GM23338 (cell line): ENCODE data around the gene PIEZO2. TPM values are rescaled to one million over a fixed set of nuclear protein-coding genes. Genes with fewer than 3 reads are reported as not detected.

Source experiments
- ATAC-seq: fragments of 200-7000 bp; cut with Tn5 transposase; 3 replicates; pipeline ENCODE4 v1.9.1; 2020
- DNase-seq: peaks from one replicate; pipeline ENCODE4 v3.0.0-alpha.2; 2015; ENCODE audit warnings: low spot score
- H2AFZ ChIP-seq: fragments of 200-600 bp; sonication (generic); 2 replicates; pipeline ENCODE4 v1.8.0; 2016; ENCODE audit warnings: antibody characterized with exemption, mild to moderate bottlenecking, moderate library complexity
- H3F3A ChIP-seq: fragments of 200-600 bp; sonication (generic); replicated peaks from 2 replicates; pipeline ENCODE4 v1.8.0; 2017; ENCODE audit warnings: antibody characterized with exemption, mixed run types, low read depth
- H3K27ac ChIP-seq: fragments of 200-600 bp; sonication (generic); 2 replicates; pipeline ENCODE4 v1.6.1; 2016; ENCODE audit warnings: low read depth
- H3K27me3 ChIP-seq: fragments of 200-600 bp; sonication (generic); 2 replicates; pipeline ENCODE4 v1.8.0; 2016; ENCODE audit warnings: mild to moderate bottlenecking, mixed run types, moderate library complexity; ENCODE audit not compliant: insufficient read depth
- H3K36me3 ChIP-seq: fragments of 200-600 bp; sonication (generic); 2 replicates; pipeline ENCODE4 v1.8.0; 2016; ENCODE audit warnings: mild to moderate bottlenecking; ENCODE audit not compliant: insufficient read depth
- H3K4me1 ChIP-seq: fragments of 200-600 bp; sonication (generic); 2 replicates; pipeline ENCODE4 v1.8.0; 2016; ENCODE audit warnings: mild to moderate bottlenecking, moderate library complexity; ENCODE audit not compliant: insufficient read depth
- H3K4me2 ChIP-seq: fragments of 200-600 bp; sonication (generic); 2 replicates; pipeline ENCODE4 v1.7.1; 2017; ENCODE audit warnings: mixed run types
- H3K4me3 ChIP-seq: fragments of 200-600 bp; sonication (generic); 2 replicates; pipeline ENCODE4 v1.6.1; 2016; ENCODE audit warnings: mixed run types
- H3K79me2 ChIP-seq: fragments of 200-600 bp; sonication (generic); replicated peaks from 2 replicates; pipeline ENCODE4 v1.8.0; 2017; ENCODE audit warnings: mild to moderate bottlenecking; ENCODE audit not compliant: insufficient read depth
- H3K9me2 ChIP-seq: fragments of 200-600 bp; sonication (generic); 2 replicates; pipeline ENCODE4 v1.8.0; 2017; ENCODE audit not compliant: insufficient read depth
- H4K20me1 ChIP-seq: fragments of 200-600 bp; sonication (generic); replicated peaks from 2 replicates; pipeline ENCODE4 v1.8.0; 2017; ENCODE audit warnings: mild to moderate bottlenecking; ENCODE audit not compliant: insufficient read depth
- H3K27ac Mint-ChIP-seq: 2 replicates; pipeline ENCODE4 v1.8.0; 2020; ENCODE audit warnings: inconsistent platforms, mild to moderate bottlenecking, moderate library complexity, mixed read lengths
- H3K27me3 Mint-ChIP-seq: 3 replicates; pipeline ENCODE4 v1.8.0; 2022; ENCODE audit warnings: low read depth, mild to moderate bottlenecking, moderate library complexity, mixed read lengths, inconsistent platforms; ENCODE audit not compliant: insufficient read depth, poor library complexity
- H3K36me3 Mint-ChIP-seq: 3 replicates; pipeline ENCODE4 v1.8.0; 2021; ENCODE audit warnings: low read depth, mild to moderate bottlenecking, inconsistent platforms, moderate library complexity, mixed read lengths
- H3K4me1 Mint-ChIP-seq: 3 replicates; pipeline ENCODE4 v1.8.0; 2020; ENCODE audit warnings: mild to moderate bottlenecking, inconsistent platforms, mixed read lengths
- H3K4me3 Mint-ChIP-seq: 3 replicates; pipeline ENCODE4 v1.8.0; 2021; ENCODE audit warnings: moderate library complexity, mild to moderate bottlenecking, inconsistent platforms, mixed read lengths
- H3K9me3 Mint-ChIP-seq: 3 replicates; pipeline ENCODE4 v1.8.0; 2020; ENCODE audit warnings: moderate library complexity, mild to moderate bottlenecking, inconsistent platforms, mixed read lengths
- CREB1 ChIP-seq: fragments of 250-450 bp; sonication (Bioruptor Pico); IDR thresholded peaks from 2 replicates; pipeline ENCODE4 v1.5.0; 2020; ENCODE audit warnings: low read depth, mild to moderate bottlenecking, moderate library complexity
- EZH2 ChIP-seq: fragments of 200-600 bp; sonication (generic); IDR thresholded peaks from one replicate; pipeline ENCODE4 v1.8.0; 2017; ENCODE audit warnings: antibody characterized with exemption, mild to moderate bottlenecking, low read depth; ENCODE audit not compliant: unreplicated experiment
- EZH2phosphoT487 ChIP-seq: fragments of 200-600 bp; sonication (generic); IDR thresholded peaks from one replicate; pipeline ENCODE4 v1.8.1; 2018; ENCODE audit warnings: antibody characterized with exemption; ENCODE audit not compliant: unreplicated experiment
- NANOG ChIP-seq: IDR thresholded peaks from 2 replicates; pipeline ENCODE4 v1.6.1; 2016; ENCODE audit warnings: antibody characterized with exemption, borderline replicate concordance
- REST ChIP-seq: IDR thresholded peaks from one replicate; pipeline ENCODE4 v1.6.1; 2018; ENCODE audit warnings: antibody characterized with exemption; ENCODE audit not compliant: unreplicated experiment
- ZNF331 ChIP-seq: fragments of 250-450 bp; sonication (Bioruptor Pico); IDR thresholded peaks from 2 replicates; pipeline ENCODE4 v1.5.0; 2020; ENCODE audit warnings: low read depth, mild to moderate bottlenecking, moderate library complexity
- polyA plus RNA-seq: library from polyadenylated mRNA; unstranded; fragments of >200 nt; fragmentation: Nextera tagmentation; extraction: Ambion mirVana; gene quantifications from 2 replicates; pipeline ENCODE4 v1.2.1, GENCODE V29; 2016
- total RNA-seq: library from RNA; depleted of rRNA; stranded (reverse); fragments of >200 nt; shearing (Covaris generic); gene quantifications from 2 replicates; pipeline ENCODE4 v1.2.3, GENCODE V29; 2014
- TF ChIP-seq, protein P1 (sequence below): fragments of 250-450 bp; sonication (Bioruptor Pico); IDR thresholded peaks from 2 replicates; pipeline ENCODE4 v1.5.0; 2020; ENCODE audit warnings: mild to moderate bottlenecking, moderate library complexity
- TF ChIP-seq, protein P2 (sequence below), 2 experiments: fragments of 200-600 bp in 1 of 2; sonication (generic) in 1 of 2; conservative IDR thresholded peaks; 2 replicates each; pipeline versions ENCODE4 v1.5.1 to v1.6.1; 2016 to 2017; ENCODE audit warnings: antibody characterized with exemption in 2 of 2, low read depth in 2 of 2, mild to moderate bottlenecking in 2 of 2, moderate library complexity in 1 of 2

Gene PIEZO2
- total and polyA plus RNA-seq, 2 experiments from 2014 or later: 4.8 to 8.2 TPM

- TF ChIP-seq, protein P1, sequence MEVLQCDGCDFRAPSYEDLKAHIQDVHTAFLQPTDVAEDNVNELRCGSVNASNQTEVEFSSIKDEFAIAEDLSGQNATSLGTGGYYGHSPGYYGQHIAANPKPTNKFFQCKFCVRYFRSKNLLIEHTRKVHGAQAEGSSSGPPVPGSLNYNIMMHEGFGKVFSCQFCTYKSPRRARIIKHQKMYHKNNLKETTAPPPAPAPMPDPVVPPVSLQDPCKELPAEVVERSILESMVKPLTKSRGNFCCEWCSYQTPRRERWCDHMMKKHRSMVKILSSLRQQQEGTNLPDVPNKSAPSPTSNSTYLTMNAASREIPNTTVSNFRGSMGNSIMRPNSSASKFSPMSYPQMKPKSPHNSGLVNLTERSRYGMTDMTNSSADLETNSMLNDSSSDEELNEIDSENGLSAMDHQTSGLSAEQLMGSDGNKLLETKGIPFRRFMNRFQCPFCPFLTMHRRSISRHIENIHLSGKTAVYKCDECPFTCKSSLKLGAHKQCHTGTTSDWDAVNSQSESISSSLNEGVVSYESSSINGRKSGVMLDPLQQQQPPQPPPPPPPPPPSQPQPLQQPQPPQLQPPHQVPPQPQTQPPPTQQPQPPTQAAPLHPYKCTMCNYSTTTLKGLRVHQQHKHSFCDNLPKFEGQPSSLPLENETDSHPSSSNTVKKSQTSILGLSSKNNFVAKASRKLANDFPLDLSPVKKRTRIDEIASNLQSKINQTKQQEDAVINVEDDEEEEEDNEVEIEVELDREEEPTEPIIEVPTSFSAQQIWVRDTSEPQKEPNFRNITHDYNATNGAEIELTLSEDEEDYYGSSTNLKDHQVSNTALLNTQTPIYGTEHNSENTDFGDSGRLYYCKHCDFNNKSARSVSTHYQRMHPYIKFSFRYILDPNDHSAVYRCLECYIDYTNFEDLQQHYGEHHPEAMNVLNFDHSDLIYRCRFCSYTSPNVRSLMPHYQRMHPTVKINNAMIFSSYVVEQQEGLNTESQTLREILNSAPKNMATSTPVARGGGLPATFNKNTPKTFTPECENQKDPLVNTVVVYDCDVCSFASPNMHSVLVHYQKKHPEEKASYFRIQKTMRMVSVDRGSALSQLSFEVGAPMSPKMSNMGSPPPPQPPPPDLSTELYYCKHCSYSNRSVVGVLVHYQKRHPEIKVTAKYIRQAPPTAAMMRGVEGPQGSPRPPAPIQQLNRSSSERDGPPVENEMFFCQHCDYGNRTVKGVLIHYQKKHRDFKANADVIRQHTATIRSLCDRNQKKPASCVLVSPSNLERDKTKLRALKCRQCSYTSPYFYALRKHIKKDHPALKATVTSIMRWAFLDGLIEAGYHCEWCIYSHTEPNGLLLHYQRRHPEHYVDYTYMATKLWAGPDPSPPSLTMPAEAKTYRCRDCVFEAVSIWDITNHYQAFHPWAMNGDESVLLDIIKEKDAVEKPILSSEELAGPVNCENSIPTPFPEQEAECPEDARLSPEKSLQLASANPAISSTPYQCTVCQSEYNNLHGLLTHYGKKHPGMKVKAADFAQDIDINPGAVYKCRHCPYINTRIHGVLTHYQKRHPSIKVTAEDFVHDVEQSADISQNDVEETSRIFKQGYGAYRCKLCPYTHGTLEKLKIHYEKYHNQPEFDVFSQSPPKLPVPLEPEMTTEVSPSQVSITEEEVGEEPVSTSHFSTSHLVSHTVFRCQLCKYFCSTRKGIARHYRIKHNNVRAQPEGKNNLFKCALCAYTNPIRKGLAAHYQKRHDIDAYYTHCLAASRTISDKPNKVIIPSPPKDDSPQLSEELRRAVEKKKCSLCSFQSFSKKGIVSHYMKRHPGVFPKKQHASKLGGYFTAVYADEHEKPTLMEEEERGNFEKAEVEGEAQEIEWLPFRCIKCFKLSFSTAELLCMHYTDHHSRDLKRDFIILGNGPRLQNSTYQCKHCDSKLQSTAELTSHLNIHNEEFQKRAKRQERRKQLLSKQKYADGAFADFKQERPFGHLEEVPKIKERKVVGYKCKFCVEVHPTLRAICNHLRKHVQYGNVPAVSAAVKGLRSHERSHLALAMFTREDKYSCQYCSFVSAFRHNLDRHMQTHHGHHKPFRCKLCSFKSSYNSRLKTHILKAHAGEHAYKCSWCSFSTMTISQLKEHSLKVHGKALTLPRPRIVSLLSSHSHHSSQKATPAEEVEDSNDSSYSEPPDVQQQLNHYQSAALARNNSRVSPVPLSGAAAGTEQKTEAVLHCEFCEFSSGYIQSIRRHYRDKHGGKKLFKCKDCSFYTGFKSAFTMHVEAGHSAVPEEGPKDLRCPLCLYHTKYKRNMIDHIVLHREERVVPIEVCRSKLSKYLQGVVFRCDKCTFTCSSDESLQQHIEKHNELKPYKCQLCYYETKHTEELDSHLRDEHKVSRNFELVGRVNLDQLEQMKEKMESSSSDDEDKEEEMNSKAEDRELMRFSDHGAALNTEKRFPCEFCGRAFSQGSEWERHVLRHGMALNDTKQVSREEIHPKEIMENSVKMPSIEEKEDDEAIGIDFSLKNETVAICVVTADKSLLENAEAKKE: no peak
- no peak for TF ChIP-seq ZNF331 (CRISPR knock-in tag)
- TF ChIP-seq CREB1: no peak
Observed at GRCh38 chr18:11177382-11177781, 28.0 kb upstream of the PIEZO2 start (continued).

GRCh38 chr18:11176481-11176881, 27.1 kb upstream of the PIEZO2 start:
- H3K4me1 Mint-ChIP-seq: no peaks in the 10 kb centered on the region
- Histone ChIP-seq H3K27me3 (no peaks in the 10 kb centered on the region), H3F3A (no peaks in the 10 kb centered on the region), H3K9me2 (no peaks in the 10 kb centered on the region), H3K36me3 (no peaks in the 10 kb centered on the region), H3K4me1 (no peaks in the 10 kb centered on the region), H2AFZ (no peak overlapping the region; the same call in 1 of the 2 replicates), H3K4me2 (no peak overlapping the region), H3K4me3 (no peak overlapping the region), H3K27ac (no peak overlapping the region), H4K20me1 (no peaks in the 10 kb centered on the region), H3K79me2 (no peaks in the 10 kb centered on the region)
- H3K27me3 Mint-ChIP-seq: peaks cover 3% of the 10 kb centered on the region
- no peak overlapping the region for H3K4me3 Mint-ChIP-seq
- H3K27ac Mint-ChIP-seq: no peak overlapping the region
- no peaks in the 10 kb centered on the region; the same call in 2 of the 3 replicates for H3K9me3 Mint-ChIP-seq
- no peak for DNase-seq
- ATAC-seq: no peak
- H3K36me3 Mint-ChIP-seq: no peaks in the 10 kb centered on the region; the same call in 2 of the 3 replicates
- TF ChIP-seq EZH2phosphoT487: no peak
- TF ChIP-seq NANOG: no peak
- no peak for TF ChIP-seq ZNF331 (CRISPR knock-in tag)
- no peak for TF ChIP-seq REST
- TF ChIP-seq, protein P2, sequence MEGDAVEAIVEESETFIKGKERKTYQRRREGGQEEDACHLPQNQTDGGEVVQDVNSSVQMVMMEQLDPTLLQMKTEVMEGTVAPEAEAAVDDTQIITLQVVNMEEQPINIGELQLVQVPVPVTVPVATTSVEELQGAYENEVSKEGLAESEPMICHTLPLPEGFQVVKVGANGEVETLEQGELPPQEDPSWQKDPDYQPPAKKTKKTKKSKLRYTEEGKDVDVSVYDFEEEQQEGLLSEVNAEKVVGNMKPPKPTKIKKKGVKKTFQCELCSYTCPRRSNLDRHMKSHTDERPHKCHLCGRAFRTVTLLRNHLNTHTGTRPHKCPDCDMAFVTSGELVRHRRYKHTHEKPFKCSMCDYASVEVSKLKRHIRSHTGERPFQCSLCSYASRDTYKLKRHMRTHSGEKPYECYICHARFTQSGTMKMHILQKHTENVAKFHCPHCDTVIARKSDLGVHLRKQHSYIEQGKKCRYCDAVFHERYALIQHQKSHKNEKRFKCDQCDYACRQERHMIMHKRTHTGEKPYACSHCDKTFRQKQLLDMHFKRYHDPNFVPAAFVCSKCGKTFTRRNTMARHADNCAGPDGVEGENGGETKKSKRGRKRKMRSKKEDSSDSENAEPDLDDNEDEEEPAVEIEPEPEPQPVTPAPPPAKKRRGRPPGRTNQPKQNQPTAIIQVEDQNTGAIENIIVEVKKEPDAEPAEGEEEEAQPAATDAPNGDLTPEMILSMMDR (conservative IDR thresholded peaks at IDR 0.05; ENCODE audit: low read depth in 2 of 2): no peak
- no peak for TF ChIP-seq EZH2
